HG03469 (cell line): ENCODE results near the gene ISCA1.
"Not testable (repeated sequence)": the region's sequence is repeated elsewhere in the genome, so short reads cannot be mapped to it uniquely, and the experiment has no call there.

Source experiments
- ATAC-seq: cut with Tn5 transposase; IDR thresholded peaks from one replicate; pipeline ENCODE4 v1.9.1; 2021; ENCODE audit warnings: mild to moderate bottlenecking, moderate library complexity, moderate number of reproducible peaks; ENCODE audit not compliant: unreplicated experiment

The ISCA1 gene

GRCh38 chr9:86282077-86282978 lies at the start of gene ISCA1:
TSS of gene ISCA1 (minus strand) at chr9:86282538. CDS start at chr9:86282458, 80 bp downstream.
- ATAC-seq: peak; percentile 47

DNA sequence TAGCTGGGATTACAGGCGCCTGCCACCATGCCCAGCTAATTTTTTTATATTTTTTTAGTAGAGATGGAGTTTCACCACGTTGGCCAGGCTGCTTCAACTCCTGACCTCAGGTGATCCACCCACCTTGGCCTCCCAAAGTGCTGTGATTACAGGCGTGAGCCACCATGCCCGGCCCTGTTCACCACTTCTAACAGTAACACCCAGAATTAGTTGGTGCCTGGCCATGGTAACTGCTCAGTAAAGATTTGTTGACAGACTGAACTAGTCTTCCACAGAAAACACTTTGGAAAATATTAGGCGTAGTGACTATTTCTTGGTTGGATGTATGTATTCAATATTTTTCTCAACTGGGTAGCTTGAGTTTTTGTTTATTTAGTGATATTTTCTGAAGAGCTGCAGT lies 47.8 kb upstream of the ISCA1 start:
- ATAC-seq: no peak

DNA sequence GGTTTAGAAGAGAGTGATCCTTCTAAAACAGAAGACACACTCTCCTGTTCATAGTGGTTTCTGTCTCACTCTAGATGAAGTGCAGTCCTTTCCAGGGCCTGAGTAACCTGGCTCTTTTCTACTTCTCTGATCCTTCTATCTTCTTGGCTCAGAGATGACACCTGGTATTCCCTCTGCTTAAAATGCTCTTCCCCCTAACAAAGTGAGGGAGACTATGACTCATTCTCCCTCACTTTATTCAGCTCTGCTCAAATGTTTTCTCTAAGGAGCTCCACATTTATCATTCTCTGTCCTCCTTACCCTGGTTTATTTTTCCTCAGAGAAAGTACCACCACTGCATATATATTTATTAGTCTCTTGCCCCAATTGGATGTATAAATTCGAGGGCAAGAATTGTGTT lies 47.3 kb upstream of the ISCA1 start:
- ATAC-seq: no peak

DNA sequence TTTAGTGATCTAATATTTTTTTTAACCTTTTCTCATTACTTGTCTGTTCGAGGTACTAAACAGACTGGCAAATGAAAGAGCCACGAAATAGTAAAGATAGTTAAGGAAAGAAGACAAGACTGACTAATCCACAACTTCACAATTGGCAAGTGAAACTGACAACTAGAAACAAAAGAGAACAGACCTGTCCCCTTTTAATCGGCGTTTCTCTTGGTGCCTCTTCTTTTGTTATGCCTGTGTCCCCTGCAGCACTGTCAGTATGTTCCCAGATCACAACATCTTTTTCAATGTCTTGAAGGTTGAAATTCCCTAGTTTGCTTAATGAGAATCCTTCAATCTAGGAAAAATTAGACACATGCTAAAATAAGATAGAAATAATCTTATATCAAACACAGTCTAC lies 45.8 kb upstream of the ISCA1 start:
- no peak for ATAC-seq

- no peak for ATAC-seq
These were observed 44.2 kb upstream of the ISCA1 start for GRCh38 chr9:86326536-86326935.

GRCh38 chr9:86324901-86325300 lies 42.6 kb upstream of the ISCA1 start:
- ATAC-seq: no peak

- ATAC-seq: peak; percentile 62
These were observed 42.0 kb upstream of the ISCA1 start for GRCh38 chr9:86324308-86324707.

DNA sequence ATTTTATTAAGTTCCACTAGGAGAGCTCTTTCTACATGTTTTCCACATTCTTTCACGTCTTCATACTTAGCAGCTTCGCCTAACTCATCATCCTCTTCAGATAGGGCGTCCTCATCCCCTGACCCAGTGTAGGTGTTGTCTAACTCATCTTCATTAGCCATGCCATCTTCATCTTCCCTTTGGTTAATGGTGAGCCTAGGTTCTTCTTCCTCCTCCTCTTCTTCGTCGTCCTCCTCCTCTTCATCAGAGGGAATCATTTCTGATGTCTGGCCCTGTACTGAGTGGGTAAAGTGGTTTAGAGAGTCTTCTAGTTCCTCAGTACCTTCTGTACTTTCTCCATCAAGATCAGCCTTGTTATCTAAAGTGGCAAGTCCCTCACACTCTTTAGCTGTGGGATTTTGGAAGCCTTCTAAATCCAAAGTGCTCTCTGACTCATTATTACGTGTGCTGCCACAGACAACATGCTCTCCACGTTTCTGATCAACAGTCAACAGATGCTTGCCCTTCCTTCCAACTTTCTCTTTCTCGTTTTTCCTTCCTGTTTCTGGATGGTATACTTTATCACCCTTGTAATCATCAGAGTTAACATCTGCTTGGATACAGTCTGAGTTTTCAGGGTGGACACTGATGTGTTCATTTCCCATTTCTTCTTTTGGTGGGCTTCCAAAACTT lies 40.8 kb upstream of the ISCA1 start:
- ATAC-seq: no peak

DNA sequence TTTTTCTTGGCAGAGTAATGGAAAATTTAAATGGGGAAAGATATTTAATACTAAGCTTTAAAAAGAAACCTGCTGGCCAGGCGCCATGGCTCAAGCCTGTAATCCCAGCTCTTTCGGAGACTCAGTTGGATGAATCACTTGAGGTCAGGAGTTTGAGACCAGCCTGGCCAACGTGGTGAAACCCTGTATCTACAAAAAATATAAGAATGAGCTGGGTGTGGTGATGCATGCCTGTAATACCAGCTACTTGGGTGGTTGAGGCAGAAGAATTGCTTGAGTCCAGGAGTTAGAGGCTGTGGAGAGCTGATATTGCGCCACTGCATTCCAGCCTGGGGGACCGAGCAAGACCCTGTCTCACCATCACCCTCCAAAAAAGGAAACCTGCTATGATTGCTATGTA lies 39.0 kb upstream of the ISCA1 start:
- ATAC-seq: no peak

DNA sequence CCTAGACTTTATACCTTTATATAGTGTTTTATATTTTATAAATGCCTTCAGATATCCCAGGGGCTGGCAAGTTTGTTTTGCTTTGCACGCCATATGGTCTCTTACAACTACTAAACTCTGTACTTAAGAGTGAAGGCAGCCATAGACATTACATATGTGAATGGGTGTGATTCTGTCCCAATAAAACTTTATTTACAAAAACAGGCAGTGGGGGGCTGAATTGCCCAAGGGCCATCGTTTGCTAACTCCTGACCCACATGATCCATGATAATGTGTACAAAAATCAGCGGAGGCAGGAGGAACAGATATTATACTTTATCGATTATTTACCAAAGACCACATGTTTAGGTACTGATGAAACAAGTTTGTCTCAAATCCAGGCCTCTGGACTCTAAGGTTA lies 35.8 kb upstream of the ISCA1 start:
- no peak for ATAC-seq

DNA sequence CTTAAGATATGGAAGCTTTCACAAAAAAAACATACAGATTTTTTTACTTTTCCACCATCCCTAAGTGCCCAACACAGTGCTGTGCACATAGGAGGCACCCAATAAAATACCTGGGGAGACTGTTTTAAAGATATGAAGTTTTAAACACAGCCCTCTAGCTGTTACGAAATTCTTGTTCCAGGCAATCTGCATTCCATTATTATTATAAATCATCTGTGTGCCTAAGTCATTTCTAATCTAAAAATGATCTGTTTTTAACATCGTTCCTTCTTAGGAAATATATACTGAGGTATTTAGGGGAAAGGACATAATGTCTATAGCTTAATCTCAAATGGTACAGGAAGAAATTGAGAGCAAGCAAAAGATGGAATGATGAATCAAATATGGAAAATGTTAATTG lies 32.7 kb upstream of the ISCA1 start:
- ATAC-seq: no peak

DNA sequence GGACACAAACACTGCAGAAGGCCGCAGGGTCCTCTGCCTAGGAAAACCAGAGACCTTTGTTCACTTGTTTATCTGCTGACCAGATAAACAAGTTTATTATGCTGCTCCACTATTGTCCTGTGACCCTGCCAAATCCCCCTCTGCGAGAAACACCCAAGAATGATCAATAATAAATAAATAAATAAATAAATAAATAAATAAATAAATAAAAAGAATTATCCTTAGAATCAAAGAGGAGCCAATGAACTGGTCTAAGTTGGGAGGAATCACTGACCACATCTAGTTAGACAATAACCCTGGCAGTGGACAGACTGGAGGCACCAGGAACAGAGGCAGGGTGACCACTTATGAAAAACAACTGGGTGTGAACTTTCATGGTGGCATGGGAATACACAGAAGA lies 30.6 kb upstream of the ISCA1 start:
- ATAC-seq: not testable (repeated sequence)

DNA sequence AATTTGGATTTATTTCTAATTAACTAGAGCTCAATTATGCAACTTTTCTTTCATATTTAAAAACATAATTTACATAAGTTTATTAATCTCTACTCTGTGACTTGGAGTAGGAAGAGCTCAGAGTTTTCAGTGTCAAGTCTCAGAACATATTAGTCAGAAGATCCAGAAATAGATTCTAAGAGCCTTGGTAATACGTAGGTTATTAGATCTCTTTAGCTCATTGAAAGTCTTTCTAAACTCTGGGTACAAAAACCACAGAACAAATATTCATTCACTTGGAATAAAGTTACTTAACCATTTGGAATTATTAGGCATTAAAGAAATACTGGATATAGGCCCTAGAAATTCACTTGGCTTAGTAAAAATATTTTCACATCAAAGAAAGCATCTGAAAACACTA lies 26.3 kb upstream of the ISCA1 start:
- ATAC-seq: no peak

DNA sequence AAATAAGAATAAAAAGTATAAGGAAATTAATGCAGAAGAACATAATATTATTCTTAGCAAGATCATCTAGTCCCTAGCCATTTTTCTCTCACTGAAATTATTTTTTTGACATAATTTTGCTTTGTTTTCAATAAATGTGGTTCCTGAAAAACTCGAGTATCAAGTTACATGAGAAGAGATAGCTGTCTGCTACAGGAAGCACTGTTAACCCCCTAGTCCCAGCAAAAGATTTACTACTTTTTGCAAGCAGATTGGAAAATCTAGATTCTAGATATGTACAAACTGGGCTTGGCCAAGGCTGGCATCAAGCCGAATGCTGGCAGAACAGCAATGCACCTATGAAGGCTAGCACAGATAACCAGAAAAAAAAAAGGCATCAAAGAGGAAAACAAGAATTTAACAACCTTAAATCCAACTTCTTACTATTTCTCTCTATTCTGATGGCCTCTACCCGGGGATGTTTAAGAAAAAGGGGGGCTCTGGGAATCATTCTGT lies 21.9 kb upstream of the ISCA1 start:
- ATAC-seq: no peak

GRCh38 chr9:86303316-86303975 lies 21.1 kb upstream of the ISCA1 start:
- ATAC-seq: no peak

DNA sequence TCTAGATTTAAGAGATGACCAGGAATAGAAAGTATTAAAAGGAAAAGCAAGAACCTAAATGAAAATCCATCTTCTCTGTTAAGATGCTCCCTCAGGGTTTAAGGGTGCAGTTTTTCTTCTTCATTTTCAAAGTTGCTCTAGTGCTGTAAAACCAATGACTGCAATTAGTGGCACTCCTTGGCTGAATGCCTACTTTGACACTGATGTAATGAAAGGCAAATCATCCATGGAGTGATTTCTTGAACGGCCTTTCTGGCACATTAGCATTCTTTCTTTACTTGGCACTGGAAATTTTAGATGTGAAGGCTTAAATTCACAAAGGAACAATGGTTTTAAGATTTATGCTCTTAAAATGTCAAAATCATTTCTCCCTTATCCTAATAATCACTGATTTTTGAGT lies 19.3 kb upstream of the ISCA1 start:
- no peak for ATAC-seq

- no peak for ATAC-seq
These were observed 18.4 kb upstream of the ISCA1 start for GRCh38 chr9:86300701-86301100.

- ATAC-seq: no peak
These were observed 16.5 kb upstream of the ISCA1 start for GRCh38 chr9:86298873-86299272.

DNA sequence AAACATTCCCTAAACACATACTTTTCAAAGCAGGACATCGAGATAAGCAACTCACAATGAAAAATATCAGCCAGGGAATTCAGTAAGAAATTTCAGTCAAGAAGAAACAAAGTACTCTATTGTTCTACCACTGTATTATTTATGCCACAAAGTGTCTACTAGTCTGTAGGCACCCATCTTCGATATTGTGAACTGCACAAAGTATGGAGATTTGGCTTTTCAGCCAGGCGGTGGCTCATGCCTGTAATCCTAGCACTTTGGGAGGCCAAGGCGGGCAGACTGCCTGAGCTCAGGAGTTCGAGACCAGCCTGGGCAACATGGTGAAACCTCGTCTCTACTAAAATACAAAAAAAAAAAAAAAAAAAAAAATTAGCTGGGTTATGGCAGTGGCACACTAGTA lies 8.0 kb upstream of the ISCA1 start:
- not testable (repeated sequence) for ATAC-seq

GRCh38 chr9:86288499-86289198 lies 6.3 kb upstream of the ISCA1 start:
- no peak for ATAC-seq

- ATAC-seq: no peak
These were observed 4.7 kb upstream of the ISCA1 start for GRCh38 chr9:86287013-86287412.
